T-helper 1 cell treated with Interleukin-12 subunit alpha and Interleukin-12 subunit beta and Interleukin-4 antibody, amounts not matched to agents 30 ng/mL and 1 ng/mL, for 36 hours (primary cell): ENCODE results near the gene MYLK. TPM values are rescaled to one million over a fixed set of nuclear protein-coding genes. Genes with fewer than 3 reads are reported as not detected.
"Not testable (repeated sequence)": the region's sequence is repeated elsewhere in the genome, so short reads cannot be mapped to it uniquely, and the experiment has no call there.

Experiments
- intact Hi-C: fragments of 100-400 bp; cut with micrococcal nuclease; formaldehyde crosslinking; loops from one replicate; pipeline ENCODE4 v1.15.1; 2024
- total RNA-seq: library from RNA; stranded (reverse); gene quantifications from 2 replicates; pipeline ENCODE4 v1.2.3, GENCODE V29; 2022

MYLK gene
- total RNA-seq, 1 donor from 2014 or later, result 0.25 TPM

DNA sequence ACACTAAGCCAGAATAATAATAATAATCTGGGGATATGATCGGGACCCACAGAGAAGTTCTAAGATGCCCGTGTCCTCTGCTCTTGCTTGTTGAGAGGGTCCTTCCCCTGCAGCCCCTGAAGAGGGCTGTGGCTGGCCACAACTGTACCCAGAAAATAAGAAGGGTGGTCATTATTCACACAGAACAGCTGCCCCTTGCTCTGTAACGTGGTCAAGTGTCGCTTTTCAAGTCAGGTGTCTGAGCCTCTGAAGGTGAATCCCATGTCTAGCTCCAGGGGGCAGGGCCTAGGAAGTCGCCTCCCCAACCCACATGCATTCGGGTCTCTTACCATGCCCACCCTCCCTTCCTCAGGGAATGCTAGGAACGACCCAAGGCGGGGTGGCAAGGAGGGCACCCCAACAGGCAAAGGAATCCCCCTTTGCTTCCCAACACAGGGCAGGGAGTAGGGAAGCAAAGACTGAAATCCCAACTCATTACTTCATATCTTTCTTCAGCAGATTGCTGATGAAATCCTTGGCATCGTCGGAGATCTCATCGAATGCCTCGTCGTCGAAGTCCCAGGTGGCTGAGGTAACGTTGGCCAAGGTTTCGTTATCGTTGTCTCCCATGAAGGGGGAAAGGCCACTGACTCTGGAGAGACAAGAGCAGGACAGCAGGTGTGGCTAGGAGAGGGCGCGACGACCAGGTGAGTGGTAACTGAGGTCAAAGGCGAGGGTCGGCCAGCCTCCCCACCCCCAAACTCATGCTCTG, 255.0 kb downstream of the MYLK start:
- intact Hi-C loops, result no loop called here

DNA sequence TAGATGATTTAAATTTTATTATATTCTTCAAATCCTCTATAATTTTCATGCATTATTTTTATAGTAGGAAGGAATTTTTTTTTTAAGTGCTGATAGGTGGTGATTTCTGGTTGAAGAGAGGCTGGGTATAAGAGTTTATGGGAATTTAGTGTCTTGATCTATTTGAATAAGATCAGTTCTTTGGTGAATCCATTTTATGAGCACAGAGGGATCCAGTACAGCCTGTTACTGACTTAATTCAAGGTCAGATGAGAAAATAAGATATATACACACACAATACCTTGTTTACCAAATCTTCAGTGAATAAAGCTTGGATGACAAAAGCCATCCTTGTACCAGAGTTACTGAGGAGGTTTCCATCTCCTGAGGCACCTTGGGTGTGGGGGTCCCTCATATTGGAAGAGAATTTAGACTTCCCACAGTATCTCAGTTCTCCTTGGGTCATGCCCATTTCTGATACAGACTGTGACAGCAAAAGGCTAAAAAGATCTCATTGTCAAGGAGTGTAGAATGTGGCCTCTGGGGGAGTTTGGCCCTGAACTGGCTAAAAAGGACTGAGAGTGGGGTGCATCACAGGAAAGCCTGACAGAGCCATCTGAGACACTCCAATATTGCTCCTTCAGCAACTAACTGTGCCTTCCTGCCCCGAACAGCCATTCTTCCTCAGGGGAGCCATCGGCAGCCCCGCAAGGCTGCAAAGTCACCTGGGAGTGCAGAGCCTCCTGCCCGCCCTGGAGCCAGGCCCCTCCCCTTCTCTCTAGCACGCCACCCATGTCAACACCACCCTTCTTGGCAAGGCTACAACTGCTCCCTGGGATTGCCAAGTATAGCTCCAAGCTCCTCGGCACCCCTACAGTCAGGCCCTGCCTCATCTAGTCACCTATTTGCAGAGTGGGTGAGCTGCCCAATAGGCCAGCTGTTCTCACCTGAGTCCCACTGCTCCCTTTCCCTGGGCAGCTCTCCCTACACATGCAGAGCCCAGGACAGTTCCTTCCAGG, 256.2 kb downstream of the MYLK start:
- intact Hi-C loops, result no loop called here

DNA sequence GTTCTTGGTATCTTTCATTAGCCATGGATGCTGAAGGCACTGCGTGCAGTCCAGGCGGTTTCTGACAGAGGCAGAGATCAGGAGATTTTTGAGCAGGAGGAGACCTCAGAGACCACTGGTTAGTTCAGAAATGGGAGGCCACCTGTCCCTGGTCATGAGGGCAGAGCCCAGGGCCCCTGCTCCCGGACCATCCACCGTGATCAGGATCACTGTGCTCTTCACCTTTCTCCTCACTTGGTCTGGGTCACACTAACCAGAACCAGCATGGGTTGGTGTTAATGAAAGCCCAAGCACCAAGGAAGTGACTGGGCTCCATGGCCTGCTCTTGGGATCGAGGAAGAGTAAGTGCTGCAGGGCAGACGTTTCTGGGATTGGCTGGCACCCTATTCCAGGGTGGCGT, 257.3 kb downstream of the MYLK start:
- intact Hi-C loops, result no loop called here

DNA sequence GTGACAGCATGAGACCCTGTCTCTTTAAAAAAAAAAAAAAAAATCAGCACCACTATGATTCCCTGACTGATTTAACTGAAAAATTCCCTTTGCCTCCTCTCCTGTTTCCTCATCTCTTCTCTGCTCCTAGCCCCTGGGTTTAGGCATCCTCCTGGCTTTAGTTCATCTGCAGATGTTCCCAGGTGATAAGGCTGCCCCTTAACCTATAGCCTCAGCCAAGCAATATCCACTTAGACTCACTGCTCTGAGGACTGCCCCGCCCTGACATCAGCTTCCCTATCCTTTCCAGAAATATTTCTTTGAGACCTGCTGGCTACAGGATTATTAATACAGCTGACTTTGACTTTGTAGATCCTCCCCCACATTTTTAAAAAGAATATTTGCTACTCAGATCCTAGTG, 259.8 kb downstream of the MYLK start:
- intact Hi-C loops, result no loop called here

DNA sequence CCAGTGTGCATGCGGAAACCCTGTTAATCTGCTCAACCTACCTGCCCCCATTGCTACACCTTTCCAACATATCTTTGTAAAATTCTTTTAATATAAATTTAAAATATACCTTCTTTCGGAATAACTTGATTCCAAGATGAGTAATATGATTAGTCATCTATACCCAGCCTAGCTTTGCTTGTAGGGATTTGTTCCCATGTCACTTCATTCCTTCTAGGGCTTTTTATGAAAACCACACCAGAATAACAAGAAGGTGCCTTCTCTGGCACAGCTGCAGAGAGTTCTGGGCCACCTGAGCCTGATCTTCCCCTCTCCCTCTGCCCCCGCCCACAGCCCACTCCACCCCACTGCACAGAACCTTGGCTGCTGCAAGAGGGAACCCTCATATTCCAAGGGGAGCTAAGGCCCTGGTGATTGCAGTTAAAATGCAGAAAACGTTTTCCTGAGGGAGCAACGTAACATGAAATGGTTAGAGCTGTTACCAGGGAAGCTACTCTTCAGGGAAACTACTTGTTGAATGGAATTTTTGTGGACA, 260.7 kb downstream of the MYLK start:
- intact Hi-C loops, result no loop called here

DNA sequence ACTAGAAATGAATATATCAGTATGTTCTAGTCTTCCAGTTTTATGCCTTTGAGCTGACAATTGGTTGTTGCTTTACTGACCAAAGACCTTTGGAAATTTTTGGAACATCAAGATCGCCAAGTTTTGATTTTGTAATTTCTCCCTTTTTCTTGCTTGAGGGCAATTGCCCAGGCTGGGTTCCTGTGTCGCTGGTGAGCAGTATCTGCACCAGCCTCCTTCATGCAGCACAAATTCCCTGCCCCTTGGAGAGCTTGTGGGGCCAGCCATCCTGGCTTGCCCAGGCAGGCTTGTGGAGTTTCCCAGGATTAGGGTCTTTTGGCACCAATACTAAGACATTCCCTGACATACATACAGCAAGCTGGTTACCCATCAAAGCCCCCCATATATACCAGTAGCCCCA, 261.4 kb downstream of the MYLK start:
- intact Hi-C loops, result no loop called here

DNA sequence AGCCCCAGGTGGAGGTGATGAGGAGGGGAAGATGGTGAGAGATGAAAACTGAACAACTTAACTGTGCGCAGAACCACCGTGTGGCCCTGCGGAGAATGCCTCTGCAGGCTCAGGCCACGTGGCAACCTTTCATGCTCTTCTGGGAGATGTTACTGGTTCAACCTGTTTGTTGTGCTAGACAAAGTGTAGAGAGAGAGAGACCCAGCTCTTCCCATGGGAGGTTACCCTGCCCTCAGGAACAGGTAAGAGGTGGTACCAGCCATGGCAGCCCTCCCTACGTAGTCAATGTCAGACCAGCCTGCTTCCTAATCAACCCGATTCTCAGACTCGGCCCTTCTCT, 262.3 kb downstream of the MYLK start:
- intact Hi-C loops, result no loop called here

DNA sequence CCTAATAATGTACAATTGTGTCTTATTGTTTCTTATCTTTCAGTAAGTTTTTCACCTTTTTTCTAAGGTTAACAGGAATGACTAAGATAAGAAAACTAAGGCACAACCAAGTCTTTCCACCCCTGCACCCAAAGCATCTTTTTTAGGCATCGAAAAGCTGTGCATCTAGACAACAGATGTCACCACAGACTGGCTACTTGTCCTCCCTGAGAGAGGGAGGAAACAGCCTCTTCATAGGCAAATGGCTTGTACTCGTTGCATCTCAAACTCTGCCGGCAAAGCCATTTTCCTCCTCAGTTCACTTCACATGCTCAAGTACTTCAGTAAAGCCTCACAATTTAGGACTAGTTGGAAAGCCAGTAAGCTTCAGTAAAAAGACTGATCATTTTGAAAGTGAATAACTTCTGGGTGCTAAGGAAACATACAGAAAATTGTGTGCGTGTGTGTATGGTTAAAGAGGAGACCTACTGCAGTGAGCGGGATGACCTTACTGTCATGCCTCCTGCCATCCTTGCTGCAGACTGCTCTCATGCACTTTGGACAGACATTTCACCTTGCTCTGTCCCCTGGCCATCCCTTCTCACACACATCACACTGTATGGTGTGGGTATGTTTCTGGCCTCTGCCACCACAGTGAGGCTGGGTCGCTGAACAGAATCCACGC, 262.8 kb downstream of the MYLK start:
- intact Hi-C loops, result no loop called here

DNA sequence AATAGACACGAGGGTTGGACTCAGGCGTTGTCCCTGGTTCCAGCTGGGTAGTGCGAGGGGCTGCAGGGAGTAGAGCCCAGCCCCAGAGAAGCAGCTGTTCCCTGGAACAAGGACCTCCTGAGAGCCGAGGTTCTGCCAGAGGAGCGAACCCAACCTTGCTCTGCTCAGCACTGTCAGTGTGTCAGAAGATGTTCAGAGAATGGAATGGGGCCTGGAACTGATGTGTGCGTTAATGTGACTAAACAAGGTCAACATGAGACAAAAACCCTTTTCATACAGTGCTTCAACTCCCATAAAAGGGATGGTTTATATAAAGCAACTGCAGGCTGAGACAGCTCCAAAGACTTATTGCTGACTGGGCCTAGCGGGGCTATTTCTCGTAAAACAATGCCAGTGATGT, 263.8 kb downstream of the MYLK start:
- intact Hi-C loops, result no loop called here

DNA sequence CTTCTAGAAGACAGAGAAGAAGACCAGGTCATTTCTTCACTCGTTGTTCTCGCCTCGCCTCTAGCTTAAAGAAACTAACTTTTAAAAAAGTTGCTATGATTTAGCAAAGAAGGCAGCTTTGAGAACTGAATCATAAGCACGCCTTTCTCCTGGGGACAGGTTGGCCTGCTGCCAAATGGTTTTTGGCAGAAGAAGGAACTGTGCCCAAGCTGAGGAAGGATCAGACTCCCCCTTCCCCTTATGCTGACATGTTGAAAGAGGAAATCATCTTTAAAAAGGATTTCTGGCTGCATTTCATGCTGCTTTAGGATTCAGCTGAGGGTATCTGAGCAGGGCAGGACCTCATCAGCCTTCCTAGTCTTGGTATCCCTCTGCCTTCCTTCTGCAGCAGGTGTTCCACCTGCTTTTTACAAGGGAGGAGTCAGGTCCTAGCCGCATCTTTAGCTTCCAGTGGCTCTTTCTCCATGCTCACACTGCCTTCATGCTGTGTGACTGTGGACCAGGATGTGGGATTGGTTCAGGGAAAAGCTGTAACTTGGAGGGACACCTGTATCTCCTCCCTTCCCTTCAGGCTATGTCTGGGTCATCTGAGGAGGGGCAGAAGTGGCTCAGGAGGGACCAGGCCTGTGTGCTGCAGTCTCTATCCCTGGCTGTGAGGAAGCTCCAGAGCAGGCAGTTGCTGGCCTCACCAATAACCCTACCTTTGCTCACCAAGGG, 265.2 kb downstream of the MYLK start:
- intact Hi-C loops, result no loop called here

DNA sequence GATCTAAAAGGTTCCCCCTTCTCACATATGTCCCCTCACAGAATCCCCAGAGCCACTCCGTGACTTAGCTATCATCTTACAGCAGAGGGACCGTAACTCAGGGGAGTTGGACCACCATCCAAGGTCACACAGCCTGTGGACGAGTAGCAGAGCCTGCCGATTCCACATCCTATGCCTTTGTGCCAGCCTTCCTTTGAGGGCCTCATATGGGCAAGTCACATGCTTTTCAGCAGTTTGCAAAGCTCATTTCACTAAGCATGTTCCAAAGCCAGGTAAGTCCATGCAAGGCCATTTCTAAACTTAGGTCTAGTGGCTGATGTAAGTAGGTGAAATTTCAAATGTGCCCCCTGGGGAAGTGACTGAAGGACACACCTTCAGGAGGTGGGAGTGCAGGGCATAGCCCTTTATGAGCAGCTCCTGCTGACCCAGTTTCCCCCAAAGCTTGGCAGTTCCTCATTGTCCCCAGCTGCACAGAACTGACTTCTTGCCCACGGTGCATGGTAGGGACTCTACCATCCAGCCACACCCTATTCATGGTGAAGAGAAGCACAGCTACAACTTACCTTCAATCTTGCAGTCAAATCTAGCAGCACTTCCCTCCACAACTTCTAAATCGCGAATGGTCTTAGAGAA, 265.9 kb downstream of the MYLK start:
- intact Hi-C loops, result no loop called here

DNA sequence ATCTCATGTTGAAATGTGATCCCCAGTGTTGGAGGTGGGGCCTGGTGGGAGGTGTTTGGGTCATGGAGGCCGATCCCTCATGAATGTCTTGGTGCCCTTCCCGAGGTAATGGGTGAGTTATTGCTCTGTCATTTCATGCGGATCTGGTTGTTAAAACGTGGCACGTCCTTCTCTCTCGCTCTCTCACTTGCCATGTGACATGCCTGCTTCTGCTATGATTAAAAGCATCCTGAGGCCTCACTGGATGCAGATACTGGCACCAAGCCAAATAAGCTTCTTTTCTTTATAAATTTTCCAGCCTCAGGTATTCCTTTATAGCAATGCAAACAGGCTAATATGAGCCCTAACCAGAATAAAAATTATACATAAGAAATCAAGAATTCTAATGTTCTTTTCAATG, 267.5 kb downstream of the MYLK start:
- intact Hi-C loops, result no loop called here

DNA sequence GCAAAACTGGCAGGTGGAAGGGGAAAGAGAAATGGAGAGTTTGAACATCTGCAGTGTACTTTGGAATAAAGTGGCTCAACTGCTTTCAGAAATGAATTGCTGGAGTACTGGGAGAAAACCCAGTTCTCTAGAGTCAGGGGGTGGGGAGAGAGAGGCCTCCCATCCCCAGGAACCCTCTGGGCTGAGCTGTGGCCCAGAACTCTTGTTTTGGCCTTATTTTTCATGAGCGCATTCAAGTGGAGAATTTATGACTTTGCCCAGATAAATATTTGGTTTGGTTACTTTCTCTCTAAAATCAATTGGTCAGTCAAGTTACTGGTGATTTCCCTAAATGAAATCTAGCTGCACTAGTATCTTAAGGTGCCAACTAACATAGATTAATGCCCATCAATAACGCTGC, 270.6 kb downstream of the MYLK start:
- intact Hi-C loops, result no loop called here

DNA sequence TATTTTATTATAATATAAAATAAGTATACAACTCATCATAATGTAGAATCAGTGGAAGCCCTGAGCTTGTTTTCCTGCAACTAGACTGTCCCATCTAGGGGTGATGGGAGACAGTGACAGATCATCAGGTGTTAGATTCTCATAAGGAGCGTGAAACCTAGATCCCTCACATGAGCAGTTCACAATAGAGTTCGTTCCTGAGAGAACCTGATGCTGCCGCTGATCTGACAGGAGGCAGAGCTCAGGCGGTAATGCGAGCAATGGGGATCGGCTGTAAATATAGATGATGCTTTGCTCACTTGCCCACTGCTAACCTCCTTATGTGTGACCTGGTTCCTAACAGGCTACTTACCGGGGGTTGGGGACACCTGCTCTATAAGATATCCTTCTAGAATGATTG, 272.5 kb downstream of the MYLK start:
- intact Hi-C loops, result not testable (repeated sequence)

DNA sequence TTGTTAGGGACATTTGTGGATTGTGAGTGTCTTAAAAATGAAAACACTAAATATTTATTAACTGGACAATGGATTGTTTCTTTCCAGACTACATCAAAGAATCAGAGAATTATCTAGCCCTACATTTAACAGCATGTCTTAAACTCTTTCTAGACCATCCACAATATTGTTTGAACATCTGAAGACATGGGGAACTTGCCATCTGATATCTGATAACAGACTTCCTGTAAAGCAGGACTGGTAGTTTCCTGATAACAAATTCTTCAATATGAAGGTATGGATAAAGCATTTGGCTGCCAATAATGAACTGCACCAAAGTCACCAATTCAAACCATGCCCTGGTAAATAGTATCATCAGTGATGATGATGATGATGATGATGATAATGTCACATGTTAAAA, 273.1 kb downstream of the MYLK start:
- intact Hi-C loops, result no loop called here

DNA sequence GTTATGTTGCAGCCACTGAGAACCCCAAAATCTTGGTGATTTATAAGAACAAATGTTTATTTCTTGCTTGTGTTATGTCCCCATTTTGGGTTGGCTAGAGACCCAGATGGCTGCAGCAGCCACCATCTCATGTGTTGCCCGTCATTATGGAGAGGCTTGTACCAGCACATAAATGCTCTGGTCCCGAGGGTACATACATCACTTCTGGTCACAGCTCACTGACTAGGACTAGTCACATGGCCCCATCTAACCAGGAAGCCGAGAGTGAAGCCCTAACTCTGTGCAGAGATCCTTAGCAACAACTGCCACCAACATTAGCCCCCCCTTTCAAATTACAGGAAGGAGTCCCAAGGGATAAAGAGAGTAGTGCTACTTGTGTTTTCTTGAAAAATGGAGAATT, 273.8 kb downstream of the MYLK start:
- intact Hi-C loops, result no loop called here

DNA sequence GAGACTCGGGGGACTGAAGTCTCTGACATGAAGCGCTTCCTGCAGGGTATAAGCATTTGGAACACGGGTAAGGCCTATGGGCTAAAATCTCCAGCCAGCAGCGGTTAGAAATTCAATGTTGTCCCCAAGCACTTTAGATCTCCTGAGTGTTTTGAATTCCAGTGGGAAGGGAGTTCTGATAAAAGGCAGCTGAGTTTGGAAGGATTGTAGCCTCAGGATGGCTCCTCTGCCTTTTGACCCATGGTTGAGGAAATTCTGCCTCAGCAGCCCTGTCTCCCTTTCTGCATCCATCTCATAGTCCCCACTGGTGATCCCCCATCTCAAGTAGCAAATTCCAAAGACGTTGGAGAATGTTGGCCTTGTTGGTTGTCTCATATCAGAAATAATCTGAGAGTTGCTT, 275.1 kb downstream of the MYLK start:
- intact Hi-C loops, result no loop called here

DNA sequence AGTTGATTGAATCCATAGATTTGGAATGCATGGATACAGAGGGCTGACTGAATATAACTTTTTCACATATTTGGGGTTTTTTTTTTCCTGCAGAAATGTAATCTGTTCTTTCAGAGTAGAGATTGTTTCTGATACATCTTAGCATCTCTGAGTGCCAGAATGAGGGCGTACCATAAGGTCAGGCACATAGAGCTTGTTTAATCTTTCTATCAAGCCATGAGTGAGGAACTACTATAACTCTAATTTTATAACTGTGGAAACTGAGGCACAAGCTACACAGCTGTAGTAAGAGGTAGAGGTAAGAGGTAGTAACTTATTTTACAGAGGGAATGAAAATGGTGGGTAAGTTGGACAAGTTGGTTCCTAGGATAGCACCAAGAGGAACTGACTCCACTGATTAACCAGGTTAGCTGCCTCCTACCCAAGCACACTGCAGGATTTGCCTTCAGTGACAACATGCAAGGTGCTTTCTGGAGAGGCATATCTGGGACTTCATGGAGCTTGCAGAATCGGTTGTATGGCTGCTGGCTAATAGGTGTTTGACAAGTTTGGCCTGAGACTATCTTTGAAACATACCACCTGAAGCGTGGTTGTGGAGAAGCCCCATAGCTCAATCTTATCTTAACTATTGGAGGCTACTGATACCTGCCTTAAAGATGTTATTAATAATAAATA, 275.7 kb downstream of the MYLK start:
- intact Hi-C loops, result no loop called here

DNA sequence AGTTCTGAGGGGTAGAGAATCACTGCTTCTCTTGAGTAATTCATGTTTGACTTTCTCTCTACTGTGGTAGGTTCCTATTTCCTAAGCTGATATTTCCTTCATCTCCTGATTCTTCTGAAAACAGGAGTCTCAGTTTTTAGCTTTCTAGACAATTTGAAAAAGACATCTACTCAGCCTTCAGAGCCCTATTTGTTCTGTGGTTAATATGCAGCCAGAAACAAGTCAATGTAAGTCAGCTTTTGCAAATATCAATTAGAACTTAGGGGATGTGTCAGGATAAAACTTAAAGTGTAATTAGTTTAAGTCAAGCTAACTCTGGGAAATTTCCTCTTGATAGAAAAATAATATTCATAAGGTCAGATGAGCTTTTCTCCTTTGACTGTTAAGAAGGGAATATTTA, 277.6 kb downstream of the MYLK start:
- intact Hi-C loops, result no loop called here

DNA sequence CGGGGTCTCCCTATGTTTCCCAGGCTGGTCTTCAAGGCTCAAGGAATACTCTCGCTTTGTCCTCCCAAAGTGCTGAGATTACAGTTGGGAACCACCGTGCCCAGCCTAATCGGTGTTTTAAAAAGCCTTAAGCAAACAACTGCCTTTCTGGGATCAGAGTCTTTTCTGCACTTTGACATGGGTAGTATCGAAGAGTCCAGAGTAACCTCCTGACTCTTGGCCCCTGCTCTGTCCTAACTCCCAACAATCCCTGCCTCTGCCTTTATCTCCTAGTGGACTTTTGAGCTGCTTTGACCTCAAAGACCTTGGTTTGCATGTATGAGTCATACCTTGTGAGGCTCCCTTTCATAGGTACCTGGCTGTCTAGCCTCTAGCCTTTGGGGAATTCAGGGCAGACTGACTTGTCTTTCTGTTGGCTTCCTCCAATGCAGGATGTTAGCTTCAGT, 278.3 kb downstream of the MYLK start:
- intact Hi-C loops, result no loop called here
